ENCODE results near the gene BRD9.

DNA sequence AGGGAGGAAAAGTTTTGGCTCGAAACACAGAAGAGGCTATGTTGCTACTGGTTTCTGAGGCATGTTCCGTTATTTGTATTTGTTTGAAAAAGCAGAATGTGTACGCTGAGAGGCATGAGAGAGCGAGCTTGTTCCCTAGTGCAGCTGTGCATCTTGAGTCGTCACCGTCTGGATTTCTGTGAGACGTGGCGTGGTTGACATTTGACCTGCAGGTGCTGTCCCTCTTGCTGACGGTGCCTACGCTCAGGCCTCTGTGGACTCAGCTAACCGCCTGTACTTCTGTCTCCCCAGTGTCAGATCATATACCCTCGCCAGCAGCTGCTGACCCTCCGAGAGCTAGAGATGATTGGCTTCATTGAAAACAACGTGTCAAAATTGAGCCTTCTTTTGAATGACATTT, 21.6 kb upstream of the BRD9 start:
- no peak for TF ChIP-seq EZH2 (IDR thresholded peaks at IDR 0.05; ENCODE audit: insufficient read depth, poor library complexity, severe bottlenecking)
- TF ChIP-seq EZH2phosphoT487 (IDR thresholded peaks at IDR 0.05; ENCODE audit: insufficient read depth, low read depth), result no peak
